ENCODE results near the gene NDST1. TPM values are rescaled to one million over a fixed set of nuclear protein-coding genes. Genes with fewer than 3 reads are reported as not detected.
A peak's percentile ranks its signal among the peaks of the same experiment; 100 is the strongest.

The NDST1 gene
- total and polyA plus RNA-seq, 10 of the 15 experiments (the other 5 are each of a cell fraction or from before 2014, with no cell fraction given) = 0.20 to 53.5 (median 12.9) TPM

- TF ChIP-seq NKRF (conservative IDR thresholded peaks at IDR 0.05) (no peak), STAT1 (conservative IDR thresholded peaks at IDR 0.05) (no peak), BCL11A (IDR thresholded peaks at IDR 0.05; ENCODE audit: low read depth, low read length) (0 out of 2 replicates have a peak, but pooled peaks have one; percentile 7), NR2F1 (conservative IDR thresholded peaks at IDR 0.05) (0 out of 2 replicates have a peak, but pooled peaks have one; percentile 18), ZNF207 (IDR thresholded peaks at IDR 0.05; ENCODE audit: borderline replicate concordance) (no peak), BRCA1 (IDR thresholded peaks at IDR 0.05; ENCODE audit: low read depth, low read length) (no peak), GABPA (IDR thresholded peaks at IDR 0.05; ENCODE audit: low read depth) (no peak), JUNB (IDR thresholded peaks at IDR 0.05) (no peak), USF1 (IDR thresholded peaks at IDR 0.05; ENCODE audit: borderline replicate concordance, extremely low read length, insufficient read depth, low read depth, low read length) (no peak), EZH2 (IDR thresholded peaks at IDR 0.05; ENCODE audit: borderline replicate concordance, control insufficient read depth, low read depth, low read length) (no peak), POLR2AphosphoS5 (IDR thresholded peaks at IDR 0.05; ENCODE audit: low read length) (peak; percentile 53; the same call in 1 of the 2 replicates), USF2 (IDR thresholded peaks at IDR 0.05; ENCODE audit: borderline replicate concordance, low read depth, low read length) (no peak), POLR2A (IDR thresholded peaks at IDR 0.05; ENCODE audit: low read depth, low read length) (peak; percentile 79), HDGF (IDR thresholded peaks at IDR 0.05) (peak; percentile 79), IRF3 (IDR thresholded peaks at IDR 0.05) (no peak), NR2C1 (IDR thresholded peaks at IDR 0.05) (no peak), NFYB (IDR thresholded peaks at IDR 0.05; ENCODE audit: insufficient read depth, low read depth, low read length) (no peak), ZZZ3 (IDR thresholded peaks at IDR 0.05; ENCODE audit: control insufficient read depth, insufficient read length, low read depth) (no peak), ZNF622 (IDR thresholded peaks at IDR 0.05) (no peak), E4F1 (IDR thresholded peaks at IDR 0.05; ENCODE audit: borderline replicate concordance, partially characterized antibody) (no peak), EGR1 (IDR thresholded peaks at IDR 0.05; ENCODE audit: borderline replicate concordance in 1 of 2, low read depth in 2 of 2, low read length in 2 of 2) (no peak), TCF3 (IDR thresholded peaks at IDR 0.05; ENCODE audit: borderline replicate concordance, insufficient read depth, low read depth, low read length) (peak; percentile 93), TARDBP (IDR thresholded peaks at IDR 0.05; ENCODE audit: borderline replicate concordance) (no peak)
Observed at GRCh38 chr5:150461231-150461630, 46.7 kb upstream of the NDST1 start (continued).

Data from GM12878 (cell line).